Activated T-helper 2 cell treated with anti-CD3 and anti-CD28 coated beads, Interferon-gamma antibody, Interleukin-2, Interleukin-4, amounts not matched to agents 10 μg/mL and 5 μg/mL and 100 μg/mL, durations not matched to agents 14 hours and 24 hours and 36 hours (primary cell): ENCODE measurements around the gene PRC1. TPM values are rescaled to one million over a fixed set of nuclear protein-coding genes. Genes with fewer than 3 reads are reported as not detected.

Experiments used
- DNase-seq: peaks from one replicate; pipeline ENCODE4 v3.0.0; 2021; ENCODE audit warnings: low spot score
- H3K27ac Mint-ChIP-seq: one replicate; pipeline ENCODE4 v1.8.0; 2021; ENCODE audit warnings: mixed read lengths
- H3K27me3 Mint-ChIP-seq: one replicate; pipeline ENCODE4 v1.8.0; 2021; ENCODE audit warnings: low read depth, mixed read lengths
- H3K36me3 Mint-ChIP-seq: one replicate; pipeline ENCODE4 v1.8.0; 2021; ENCODE audit warnings: low read depth, mixed read lengths
- H3K4me1 Mint-ChIP-seq: one replicate; pipeline ENCODE4 v1.8.0; 2021; ENCODE audit warnings: low read depth, mixed read lengths
- H3K4me3 Mint-ChIP-seq: one replicate; pipeline ENCODE4 v1.8.0; 2021; ENCODE audit warnings: low read depth, mild to moderate bottlenecking, moderate library complexity, mixed read lengths
- H3K9me3 Mint-ChIP-seq: one replicate; pipeline ENCODE4 v1.8.0; 2021; ENCODE audit warnings: mixed read lengths
- intact Hi-C: fragments of 100-400 bp; cut with micrococcal nuclease; formaldehyde crosslinking; loops from one replicate; pipeline ENCODE4 v1.15.1; 2023
- total RNA-seq: library from RNA; stranded (reverse); gene quantifications from 2 replicates; pipeline ENCODE4 v1.2.3, GENCODE V29; 2022

Gene PRC1, protein sequence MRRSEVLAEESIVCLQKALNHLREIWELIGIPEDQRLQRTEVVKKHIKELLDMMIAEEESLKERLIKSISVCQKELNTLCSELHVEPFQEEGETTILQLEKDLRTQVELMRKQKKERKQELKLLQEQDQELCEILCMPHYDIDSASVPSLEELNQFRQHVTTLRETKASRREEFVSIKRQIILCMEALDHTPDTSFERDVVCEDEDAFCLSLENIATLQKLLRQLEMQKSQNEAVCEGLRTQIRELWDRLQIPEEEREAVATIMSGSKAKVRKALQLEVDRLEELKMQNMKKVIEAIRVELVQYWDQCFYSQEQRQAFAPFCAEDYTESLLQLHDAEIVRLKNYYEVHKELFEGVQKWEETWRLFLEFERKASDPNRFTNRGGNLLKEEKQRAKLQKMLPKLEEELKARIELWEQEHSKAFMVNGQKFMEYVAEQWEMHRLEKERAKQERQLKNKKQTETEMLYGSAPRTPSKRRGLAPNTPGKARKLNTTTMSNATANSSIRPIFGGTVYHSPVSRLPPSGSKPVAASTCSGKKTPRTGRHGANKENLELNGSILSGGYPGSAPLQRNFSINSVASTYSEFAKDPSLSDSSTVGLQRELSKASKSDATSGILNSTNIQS
- 91.8 and 95.2 TPM in 2 replicates for total RNA-seq

DNA sequence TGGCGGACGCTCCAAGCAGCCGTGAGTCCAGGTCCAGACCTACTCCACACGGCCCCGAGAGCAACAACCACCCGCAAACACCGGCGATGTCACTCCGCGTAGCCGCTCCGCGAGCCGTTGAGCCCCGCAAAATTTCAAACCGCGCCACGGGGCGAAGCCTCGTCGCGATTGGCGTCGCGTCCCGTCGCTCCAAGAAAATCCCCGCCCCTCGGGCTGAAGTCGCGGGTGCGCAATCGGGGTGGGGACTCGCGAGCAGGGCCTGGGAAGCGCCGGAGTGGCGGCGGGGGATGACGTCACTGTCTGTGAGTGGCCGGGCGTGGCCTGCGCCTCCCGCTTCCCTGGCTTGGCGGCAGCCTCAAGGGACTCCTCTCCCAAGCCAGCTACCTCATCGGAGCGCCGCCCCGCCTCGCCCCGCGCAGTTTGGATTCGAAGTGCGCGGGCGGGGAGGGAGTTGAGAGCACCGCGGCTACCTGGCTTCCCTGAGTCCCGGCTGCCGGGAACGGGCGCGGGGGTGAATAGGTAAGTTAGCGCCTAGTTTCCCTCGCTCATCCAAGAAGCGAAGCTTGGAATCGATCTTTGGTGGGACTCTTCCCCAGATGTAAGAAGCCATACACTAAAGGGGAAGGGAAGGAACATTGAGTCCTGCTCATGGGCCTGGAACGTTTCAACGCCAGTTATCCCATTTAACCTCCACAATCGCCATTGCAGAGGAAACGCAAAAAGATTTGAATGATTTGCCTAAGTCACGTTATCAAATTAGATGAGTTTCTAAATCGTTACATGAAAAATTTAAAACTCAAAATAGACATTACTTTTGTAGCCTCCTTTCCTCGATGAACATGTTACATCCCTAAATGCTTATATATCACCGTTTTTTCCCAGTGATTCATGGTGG lies at the start of gene PRC1:
Gene PRC1 (minus strand): TSS at position 119 of the 895 bp plus-strand sequence. CDS start 118 bp downstream, at position 1.
- intact Hi-C loops: loop anchor here (2.0 to 5.0 kb wide), 3 partner anchors 28 to 60 kb away; partner anchors contain the start of genes UNC45A and VPS33B
- Mint-ChIP-seq H3K36me3 (peaks cover 41% of the 10 kb centered on the region), H3K4me3 (peak within 1 kb of the TSS; percentile 100), H3K27ac (peak within 1 kb of the TSS; percentile 100), H3K4me1 (peaks cover 25% of the 10 kb centered on the region), H3K27me3 (no peaks in the 10 kb centered on the region), H3K9me3 (no peaks in the 10 kb centered on the region)
- peak; percentile 98 for DNase-seq

DNA sequence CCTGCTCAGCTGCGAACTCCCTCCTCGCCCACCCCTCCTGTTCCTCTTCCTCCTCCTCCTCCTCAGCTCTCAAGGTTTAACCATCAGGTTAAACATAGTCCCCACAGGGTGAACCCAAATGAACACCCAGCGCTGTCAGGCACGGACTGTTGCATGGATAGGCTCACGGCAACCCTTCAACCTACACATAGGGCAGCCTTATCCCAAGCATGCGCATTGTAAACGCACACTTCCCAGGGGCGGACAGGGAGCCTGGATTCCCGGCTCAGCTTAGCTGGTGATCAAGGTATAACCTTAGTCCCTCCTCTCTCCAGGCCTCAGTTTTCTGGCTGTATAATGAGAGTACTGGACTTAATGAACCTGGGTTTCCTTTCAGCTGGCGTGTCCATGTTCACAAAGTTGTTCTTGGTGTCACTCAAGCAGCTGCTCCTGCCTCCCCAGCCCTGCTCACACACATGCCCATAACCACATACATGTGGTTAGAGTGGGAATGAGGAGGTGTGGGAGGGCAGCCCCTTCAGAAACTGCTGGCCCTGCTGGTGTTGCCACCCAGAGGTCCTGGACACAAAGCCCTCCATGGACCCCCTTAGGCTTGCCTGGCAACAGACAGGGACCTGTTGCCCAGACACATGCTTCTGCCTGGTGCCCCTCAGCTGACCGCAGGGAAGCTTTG lies 49.0 kb upstream of the PRC1 start:
- H3K4me1 Mint-ChIP-seq: peaks cover 13% of the 10 kb centered on the region
- H3K27ac Mint-ChIP-seq: no peak overlapping the region
- intact Hi-C loops: no loop called here
- DNase-seq: no peak
- H3K4me3 Mint-ChIP-seq: no peak overlapping the region
- H3K36me3 Mint-ChIP-seq: no peaks in the 10 kb centered on the region
- peaks cover 1% of the 10 kb centered on the region for H3K27me3 Mint-ChIP-seq
- H3K9me3 Mint-ChIP-seq: peaks cover 8% of the 10 kb centered on the region

DNA sequence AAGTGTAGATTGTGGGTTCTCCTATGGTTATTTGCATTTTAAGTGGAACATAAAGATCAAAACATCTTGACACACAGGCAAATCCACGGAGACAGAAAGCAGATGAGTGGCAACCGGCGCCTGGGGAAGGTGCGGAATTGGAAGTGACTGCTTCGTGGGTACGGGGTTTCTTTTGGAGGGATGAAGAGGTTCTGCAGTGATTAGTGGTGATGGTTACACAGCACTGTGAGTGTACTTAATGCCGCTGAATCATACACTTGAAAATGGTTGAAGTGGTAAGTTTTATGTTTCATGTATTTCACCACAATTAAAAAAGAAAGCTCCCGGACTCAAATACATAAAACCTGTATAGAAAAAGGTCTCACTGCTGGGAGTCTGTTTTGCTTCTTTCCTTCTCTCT lies 46.5 kb upstream of the PRC1 start:
- peaks cover 8% of the 10 kb centered on the region for H3K27me3 Mint-ChIP-seq
- no peak overlapping the region for H3K4me3 Mint-ChIP-seq
- intact Hi-C loops: no loop called here
- no peak for DNase-seq
- H3K36me3 Mint-ChIP-seq: no peaks in the 10 kb centered on the region
- H3K9me3 Mint-ChIP-seq: peaks cover 4% of the 10 kb centered on the region
- no peak overlapping the region for H3K27ac Mint-ChIP-seq
- H3K4me1 Mint-ChIP-seq: peaks cover 4% of the 10 kb centered on the region

DNA sequence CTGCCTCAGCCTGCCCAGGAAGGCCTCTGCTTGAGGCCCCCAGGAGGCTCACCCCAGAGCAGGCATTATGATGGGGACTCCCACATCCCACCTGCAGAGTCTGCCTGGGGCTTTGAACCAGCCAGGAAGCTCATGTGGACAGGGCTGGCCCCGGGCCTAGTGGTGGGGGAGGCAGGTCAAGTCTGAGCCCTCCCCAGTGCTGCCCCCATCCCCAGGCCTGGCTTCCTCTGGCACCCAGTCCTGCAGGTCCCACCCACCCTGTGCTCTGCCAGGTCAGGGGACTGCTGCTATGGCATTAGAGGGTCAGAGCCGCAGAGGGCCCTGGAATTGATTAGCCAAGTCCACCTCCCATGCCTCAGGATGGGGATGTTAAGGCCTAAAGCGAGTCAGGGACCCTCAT lies 45.7 kb upstream of the PRC1 start:
- Mint-ChIP-seq H3K27me3 (peaks cover 9% of the 10 kb centered on the region), H3K9me3 (no peaks in the 10 kb centered on the region), H3K36me3 (no peaks in the 10 kb centered on the region), H3K4me1 (peaks cover under 1% of the 10 kb centered on the region), H3K4me3 (no peak overlapping the region), H3K27ac (no peak overlapping the region)
- no peak for DNase-seq
- intact Hi-C loops: no loop called here

DNA sequence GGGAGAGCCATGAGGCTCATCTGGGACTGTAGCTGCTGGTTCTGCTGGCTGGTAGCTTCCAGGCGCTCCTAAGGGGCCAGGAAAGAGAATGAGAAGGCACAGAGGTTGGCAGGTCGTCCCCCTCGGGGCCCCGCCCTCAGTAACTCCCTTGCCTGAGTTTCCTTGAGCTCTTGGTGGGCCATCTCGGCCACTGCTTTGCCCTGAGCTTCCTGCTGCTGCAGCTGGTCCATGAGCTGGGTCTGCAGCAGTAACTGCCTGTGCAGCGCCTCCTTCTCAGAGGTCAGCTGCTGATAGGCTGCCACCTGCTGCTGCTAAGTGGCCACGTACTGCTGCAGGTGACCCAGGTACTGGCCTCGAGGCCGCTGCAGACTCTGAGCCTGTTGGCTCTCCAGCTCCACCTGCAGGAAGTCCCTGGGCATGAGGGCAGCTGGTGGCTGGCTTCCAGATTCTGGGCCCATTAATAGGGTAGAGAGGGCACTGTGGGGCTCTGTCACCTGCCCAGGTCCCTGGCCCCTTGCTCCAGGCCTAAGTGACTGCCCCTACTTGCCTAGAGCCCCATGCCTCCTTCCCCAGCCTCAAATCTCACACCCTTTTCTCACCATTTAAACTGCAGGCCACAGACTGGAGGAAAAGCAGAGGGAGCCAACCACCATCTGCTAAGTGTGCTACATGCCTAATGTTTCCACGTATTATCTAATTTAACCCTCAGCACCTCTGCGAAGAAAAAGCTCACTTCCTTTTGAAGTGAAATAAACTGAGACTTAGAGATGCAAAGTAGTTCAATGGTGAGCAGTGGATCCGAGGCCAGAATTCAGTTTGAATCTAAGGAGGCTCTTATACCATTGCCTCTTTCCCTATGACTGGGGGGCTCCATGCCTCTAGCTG lies 38.8 kb upstream of the PRC1 start:
- H3K9me3 Mint-ChIP-seq: no peaks in the 10 kb centered on the region
- no peaks in the 10 kb centered on the region for H3K4me1 Mint-ChIP-seq
- peaks cover 10% of the 10 kb centered on the region for H3K27me3 Mint-ChIP-seq
- H3K36me3 Mint-ChIP-seq: no peaks in the 10 kb centered on the region
- no peak overlapping the region for H3K27ac Mint-ChIP-seq
- H3K4me3 Mint-ChIP-seq: no peak overlapping the region
- intact Hi-C loops: loop anchor here (5.0 kb wide), 1 partner anchor 76 kb away; no protein-coding TSS in a partner anchor
- peak; percentile 53 for DNase-seq

DNA sequence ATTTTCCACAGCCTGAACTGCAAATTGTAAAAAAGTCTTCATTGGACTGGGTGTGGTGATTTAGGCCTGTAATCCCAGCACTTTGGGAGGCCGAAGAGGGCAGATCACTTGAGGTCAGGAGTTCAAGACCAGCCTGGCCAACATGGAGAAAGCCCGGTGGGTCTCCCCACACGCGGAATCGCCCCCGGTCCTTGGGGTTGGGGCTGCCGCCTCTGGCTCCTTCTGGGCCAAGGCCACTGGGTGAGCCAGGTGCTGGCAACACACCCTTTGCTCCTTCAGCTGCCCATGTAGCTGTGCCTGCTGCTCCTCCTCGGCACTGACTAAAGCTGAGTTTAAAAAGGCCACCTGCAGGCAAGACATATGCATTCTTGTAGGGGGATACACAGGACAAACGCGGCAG lies 37.5 kb upstream of the PRC1 start:
- H3K27ac Mint-ChIP-seq: no peak overlapping the region
- intact Hi-C loops: loop anchor here (5.0 kb wide), 1 partner anchor 74 kb away; no protein-coding TSS in a partner anchor
- H3K9me3 Mint-ChIP-seq: no peaks in the 10 kb centered on the region
- DNase-seq: no peak
- H3K4me3 Mint-ChIP-seq: no peak overlapping the region
- no peaks in the 10 kb centered on the region for H3K4me1 Mint-ChIP-seq
- H3K36me3 Mint-ChIP-seq: no peaks in the 10 kb centered on the region
- peaks cover 7% of the 10 kb centered on the region for H3K27me3 Mint-ChIP-seq

DNA sequence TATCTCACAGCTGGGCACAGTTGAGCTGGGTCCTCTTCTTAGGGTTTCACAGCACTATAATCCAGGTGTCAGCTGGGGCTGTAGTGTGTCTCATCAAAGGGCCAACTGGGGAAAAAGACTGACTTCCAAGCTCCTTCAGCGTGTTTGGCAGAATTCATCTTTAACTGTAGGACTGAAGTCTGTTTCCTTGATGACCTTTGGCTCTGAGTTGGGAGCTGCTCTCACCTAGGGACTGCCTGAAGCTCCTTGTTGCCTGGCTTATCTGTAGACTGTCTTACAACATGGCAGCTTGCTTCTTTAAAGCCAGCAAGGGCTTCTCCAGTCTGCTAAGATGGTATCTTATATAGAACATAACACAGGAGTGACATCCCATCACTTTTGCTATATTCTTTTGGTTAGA lies 33.3 kb upstream of the PRC1 start:
- peaks cover 3% of the 10 kb centered on the region for H3K4me1 Mint-ChIP-seq
- DNase-seq: no peak
- intact Hi-C loops: no loop called here

DNA sequence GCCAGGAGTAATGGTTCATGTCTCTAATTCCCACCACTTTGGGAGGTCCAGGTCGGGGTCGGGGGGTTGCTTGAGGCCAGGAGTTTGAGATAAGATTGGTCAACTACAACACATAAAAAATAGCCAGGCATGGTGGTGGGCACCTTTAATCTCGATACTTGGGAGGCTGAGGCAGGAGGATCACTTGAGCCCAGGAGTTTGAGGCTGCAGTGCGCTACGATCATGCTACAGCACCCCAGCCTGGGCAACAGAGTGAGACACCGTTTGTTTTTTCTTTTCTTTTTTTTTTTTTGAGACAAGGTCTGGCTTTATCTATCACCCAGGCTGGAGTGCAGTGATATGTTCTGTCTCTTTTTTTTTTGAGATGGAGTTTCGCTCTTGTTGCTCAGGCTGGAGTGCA lies 29.4 kb upstream of the PRC1 start:
- intact Hi-C loops: loop anchor here (2.0 kb wide), 1 partner anchor 29 kb away; the partner anchor contains the start of gene PRC1
- H3K4me3 Mint-ChIP-seq: peak overlapping the region; percentile 26
- no peak for DNase-seq
- H3K36me3 Mint-ChIP-seq: no peaks in the 10 kb centered on the region
- H3K4me1 Mint-ChIP-seq: peaks cover 18% of the 10 kb centered on the region
- no peaks in the 10 kb centered on the region for H3K27me3 Mint-ChIP-seq
- H3K27ac Mint-ChIP-seq: no peak overlapping the region
- no peaks in the 10 kb centered on the region for H3K9me3 Mint-ChIP-seq

More for the DNA sequence above, 33.3 kb upstream of the PRC1 start:
- Mint-ChIP-seq H3K36me3 (no peaks in the 10 kb centered on the region), H3K9me3 (no peaks in the 10 kb centered on the region), H3K27ac (no peak overlapping the region), H3K4me3 (no peak overlapping the region), H3K27me3 (no peaks in the 10 kb centered on the region)

DNA sequence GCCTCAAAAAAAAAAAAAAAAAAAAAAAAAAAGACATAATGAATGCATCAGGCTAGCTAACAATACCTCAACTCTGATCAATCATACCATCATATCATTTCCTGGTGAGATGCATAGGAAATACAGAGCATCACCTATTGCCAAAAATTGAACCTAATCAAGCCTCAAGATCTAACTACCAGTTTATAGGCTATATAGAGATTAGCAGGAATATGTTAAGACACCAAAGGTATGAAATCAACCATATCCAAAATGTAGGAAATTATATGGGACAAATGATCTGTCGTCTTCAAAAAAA lies 28.4 kb upstream of the PRC1 start:
- DNase-seq: no peak
- H3K36me3 Mint-ChIP-seq: no peaks in the 10 kb centered on the region
- H3K4me1 Mint-ChIP-seq: peaks cover 25% of the 10 kb centered on the region
- H3K4me3 Mint-ChIP-seq: peak overlapping the region; percentile 97
- peak overlapping the region; percentile 87 for H3K27ac Mint-ChIP-seq
- H3K27me3 Mint-ChIP-seq: no peaks in the 10 kb centered on the region
- intact Hi-C loops: loop anchor here (2.0 kb wide), 1 partner anchor 28 kb away; the partner anchor contains the start of gene PRC1
- no peaks in the 10 kb centered on the region for H3K9me3 Mint-ChIP-seq

DNA sequence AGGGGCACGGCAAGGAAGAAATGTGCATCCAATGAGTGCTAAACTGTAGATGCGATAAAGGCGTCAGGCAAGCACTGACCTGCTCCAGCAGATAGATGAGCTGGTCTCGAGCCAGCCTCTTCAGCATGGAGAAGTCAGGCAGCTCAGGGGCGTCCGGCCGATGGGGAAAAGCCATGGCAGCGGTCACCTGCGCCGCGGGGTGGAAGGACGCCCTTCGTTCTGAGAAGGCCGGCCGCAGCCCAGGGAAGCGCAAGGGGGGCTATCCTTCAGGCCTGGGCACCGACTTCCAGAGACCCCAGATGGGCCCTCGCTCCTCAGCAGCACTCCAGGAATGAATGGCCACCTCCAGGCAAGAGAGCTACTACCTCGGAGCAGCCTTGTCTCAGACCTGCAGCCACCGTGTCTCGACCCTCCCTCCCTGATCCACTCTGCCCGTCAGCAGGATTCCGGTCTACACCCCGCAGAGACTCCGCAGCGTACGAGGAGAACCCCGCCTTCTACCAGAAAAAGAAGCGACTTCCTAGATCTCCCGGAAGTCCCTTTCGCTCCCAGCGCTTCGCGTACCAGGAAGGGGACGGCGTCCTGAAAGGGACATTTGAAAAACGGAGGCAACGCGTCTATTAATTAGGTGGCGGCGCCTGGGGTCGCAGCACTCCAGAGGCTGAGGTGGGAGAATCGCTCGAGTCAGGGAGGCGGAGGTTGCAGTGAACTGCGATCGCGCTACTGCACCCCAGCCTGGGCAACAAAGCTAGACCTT lies 27.9 kb upstream of the PRC1 start, which contains the start of gene VPS33B:
Gene VPS33B (minus strand): TSS at position 520 of the 757 bp plus-strand sequence. CDS start 345 bp downstream, at position 175.
- Mint-ChIP-seq H3K27ac (peak within 1 kb of the TSS; percentile 87), H3K9me3 (no peaks in the 10 kb centered on the region), H3K4me3 (peak within 1 kb of the TSS; percentile 97), H3K36me3 (peaks cover 3% of the 10 kb centered on the region), H3K4me1 (peaks cover 25% of the 10 kb centered on the region), H3K27me3 (no peaks in the 10 kb centered on the region)
- DNase-seq: peak; percentile 72
- intact Hi-C loops: loop anchor here (2.0 kb wide), 1 partner anchor 27 kb away; the partner anchor contains the start of gene PRC1
